Measurements from ENCODE around the gene SYNCRIP.
"Not testable (repeated sequence)": the region's sequence is repeated elsewhere in the genome, so short reads cannot be mapped to it uniquely, and the experiment has no call there.

The SYNCRIP gene

DNA sequence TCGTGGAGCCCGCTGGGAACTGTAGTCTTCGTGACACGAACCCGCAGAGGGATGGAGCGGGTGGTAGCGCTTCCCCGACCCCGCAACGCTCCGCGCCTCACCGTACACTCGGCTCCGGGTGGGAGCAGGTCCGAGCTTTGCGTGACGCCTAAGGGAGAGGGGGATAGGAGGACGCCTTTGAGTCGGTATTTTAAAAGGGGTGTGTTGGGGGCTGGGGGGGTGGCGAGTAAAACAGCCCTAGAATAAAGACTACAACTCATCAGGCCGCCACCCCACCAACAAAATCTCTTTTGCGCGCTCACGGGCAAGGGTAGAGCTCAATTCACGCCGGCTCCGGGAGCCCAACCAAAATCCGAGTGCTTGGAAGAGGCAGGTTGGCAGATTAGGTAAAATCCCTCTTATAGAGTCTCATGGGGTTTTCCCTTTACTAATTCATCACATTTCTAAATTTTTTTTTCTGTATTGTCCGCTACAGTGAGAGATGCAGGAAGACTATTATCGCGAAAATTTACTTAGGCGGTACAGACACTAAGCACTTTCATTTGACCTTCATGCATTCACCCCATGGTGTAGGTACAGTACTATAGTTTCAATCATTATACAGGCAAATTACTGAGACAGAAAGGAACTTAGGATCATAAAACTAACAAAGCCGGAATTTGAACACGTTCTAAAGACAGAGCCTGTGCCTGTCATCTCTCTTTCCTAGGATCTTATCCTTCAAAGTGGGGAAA is 48.3 kb downstream of the SYNCRIP start:
- DNase-seq (ENCODE audit: low read depth): peak; percentile 39

DNA sequence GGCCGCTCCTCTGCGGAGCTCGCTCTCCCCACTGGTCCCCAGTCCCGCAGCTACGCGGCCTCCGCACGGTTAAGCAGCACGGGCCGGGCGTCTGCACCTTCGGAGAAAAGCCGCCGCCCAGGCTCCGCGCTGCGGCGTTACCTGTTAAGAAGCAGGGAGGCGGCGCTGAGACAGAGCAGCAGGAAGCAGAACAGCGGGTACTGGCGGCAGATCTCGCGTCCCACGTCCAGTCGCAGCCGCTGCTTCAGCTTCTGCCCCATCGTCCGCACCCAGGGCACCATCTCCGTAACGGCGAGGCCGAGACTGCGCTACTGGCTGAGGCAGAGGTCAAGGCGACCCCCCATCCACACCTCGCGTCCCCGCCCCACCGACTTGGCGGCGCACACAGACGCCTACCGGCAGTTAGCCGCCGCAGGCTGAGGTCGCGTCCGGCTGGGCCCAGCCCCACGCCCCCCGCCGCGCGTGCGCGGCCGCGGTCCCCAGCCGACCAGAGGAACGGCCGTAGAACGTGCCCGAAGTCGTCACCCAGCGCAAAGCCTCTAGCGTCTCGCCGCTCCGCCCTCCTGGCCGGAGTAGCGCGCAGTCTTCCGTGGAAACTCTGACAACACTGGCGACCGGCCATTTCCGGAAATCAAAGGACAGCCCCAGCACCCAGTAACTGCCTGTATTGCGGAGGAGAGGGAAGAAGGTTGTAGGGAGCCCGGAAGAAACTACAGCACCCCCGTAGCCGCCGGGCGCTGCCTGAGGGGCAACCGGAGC is 49.1 kb downstream of the SYNCRIP start, which contains the start of gene SNX14:
SNX14 (minus strand) TSS at position 421 of the 759 bp plus-strand sequence; CDS start at position 281, 140 bp downstream.
- DNase-seq (ENCODE audit: low read depth): peak; percentile 97

DNA sequence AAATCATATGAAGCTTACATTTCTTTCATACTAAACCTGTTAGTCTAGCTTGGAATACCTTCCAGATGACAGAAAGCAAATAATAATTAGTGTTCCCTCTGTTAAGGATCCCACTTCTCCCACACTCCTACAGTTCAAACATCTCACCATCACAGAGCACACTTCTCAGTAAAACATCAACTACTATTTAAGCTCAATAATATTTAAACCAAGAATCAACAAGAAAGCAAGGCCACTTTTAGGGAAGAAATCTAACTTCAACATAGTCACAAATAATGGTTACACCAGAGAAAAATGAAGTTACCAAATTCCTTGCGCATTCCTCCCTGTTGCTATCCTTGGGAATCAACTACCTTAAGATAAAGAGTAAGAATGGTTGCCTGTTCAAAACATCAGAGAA is 50.7 kb downstream of the SYNCRIP start:
- DNase-seq (ENCODE audit: low read depth): no peak

DNA sequence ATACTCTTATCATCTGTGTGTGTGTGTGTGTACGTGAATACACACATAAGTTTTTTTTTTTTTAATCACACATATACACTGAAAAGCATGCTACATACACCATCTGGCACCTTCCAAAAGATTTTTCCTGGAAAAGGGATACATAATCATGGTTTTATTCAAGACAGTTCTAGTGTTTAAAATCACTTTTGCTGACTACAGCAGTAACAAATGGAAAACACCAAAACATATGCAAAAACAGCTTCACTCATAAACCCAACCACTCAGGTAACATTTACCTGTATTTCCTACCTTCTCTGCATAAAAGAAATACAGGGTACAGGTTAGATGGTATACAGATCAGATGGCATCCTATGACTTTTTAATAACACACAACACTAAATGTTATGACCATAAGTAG is 51.5 kb downstream of the SYNCRIP start:
- no peak for DNase-seq (ENCODE audit: low read depth)

DNA sequence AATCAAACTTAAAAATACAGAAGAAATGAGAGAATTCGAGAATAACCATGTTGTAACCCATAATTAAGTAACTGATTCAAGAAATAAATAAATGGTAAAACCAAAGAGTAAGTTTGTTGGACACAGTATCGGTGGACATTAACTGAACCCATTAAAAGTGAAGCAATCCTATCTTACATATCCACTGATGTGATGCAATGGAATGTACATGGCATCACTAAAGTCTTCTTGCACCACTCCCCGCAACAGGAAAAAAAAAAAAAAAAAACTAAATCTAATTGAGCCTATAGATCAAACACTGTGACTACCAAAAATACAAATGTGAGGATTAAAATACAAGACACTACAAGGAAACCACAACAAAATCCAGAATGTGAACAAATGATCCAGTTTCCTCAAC is 56.9 kb downstream of the SYNCRIP start:
- peak; percentile 52 for DNase-seq (ENCODE audit: low read depth)

DNA sequence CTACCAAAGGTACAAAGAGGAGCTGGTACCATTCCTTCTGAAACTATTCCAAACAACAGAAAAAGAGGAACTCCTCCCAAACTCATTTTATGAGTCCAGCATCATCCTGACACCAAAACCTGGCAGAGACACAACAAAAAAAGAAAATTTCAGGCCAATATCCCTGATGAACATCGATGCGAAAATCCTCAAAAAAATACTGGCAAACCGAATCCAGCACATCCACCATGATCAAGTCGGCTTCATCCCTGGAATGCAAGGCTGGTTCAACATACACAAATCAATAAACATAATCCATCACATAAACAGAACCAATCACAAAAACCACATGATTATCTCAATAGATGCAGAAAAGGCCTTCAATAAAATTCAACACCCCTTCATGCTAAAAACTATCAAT is 59.9 kb downstream of the SYNCRIP start:
- not testable (repeated sequence) for DNase-seq (ENCODE audit: low read depth)

DNA sequence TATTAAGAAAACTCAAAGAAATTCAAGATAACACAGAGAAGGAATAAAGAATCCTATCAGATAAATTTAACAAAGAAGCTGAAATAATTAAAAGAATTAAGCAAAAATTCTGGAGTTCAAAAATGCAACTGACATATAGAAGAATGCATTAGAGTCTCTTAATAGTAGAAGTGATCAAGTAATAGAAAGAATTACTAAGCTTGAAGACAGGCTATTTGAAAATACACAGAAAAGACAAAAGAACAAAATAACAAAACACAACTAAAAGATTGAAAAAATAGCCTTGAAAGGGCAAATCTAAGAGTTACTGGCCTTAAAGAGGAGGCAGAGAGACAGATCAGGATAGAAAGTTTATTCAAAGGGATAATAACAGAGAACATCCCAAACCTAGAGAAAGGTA is 61.1 kb downstream of the SYNCRIP start:
- no peak for DNase-seq (ENCODE audit: low read depth)

DNA sequence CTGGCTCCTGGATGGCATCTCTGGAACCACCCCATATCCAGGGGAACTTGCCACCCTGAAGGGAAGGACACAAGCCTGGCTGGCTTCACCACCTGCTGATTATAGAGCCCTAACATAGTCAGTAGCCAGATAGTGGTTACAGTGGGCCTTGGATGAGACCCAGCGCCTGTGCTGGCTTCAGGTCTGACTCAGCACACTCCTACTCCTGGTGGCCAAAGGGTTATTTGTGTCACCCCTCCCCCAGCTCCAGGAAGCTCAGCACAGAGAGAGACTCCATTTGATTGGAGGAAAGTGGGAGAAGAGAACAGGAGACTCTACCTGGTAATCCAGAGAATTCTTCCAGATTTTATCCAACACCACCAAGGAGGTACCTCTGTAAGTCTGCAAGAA is 61.8 kb downstream of the SYNCRIP start:
- DNase-seq (ENCODE audit: low read depth): peak; percentile 83

DNA sequence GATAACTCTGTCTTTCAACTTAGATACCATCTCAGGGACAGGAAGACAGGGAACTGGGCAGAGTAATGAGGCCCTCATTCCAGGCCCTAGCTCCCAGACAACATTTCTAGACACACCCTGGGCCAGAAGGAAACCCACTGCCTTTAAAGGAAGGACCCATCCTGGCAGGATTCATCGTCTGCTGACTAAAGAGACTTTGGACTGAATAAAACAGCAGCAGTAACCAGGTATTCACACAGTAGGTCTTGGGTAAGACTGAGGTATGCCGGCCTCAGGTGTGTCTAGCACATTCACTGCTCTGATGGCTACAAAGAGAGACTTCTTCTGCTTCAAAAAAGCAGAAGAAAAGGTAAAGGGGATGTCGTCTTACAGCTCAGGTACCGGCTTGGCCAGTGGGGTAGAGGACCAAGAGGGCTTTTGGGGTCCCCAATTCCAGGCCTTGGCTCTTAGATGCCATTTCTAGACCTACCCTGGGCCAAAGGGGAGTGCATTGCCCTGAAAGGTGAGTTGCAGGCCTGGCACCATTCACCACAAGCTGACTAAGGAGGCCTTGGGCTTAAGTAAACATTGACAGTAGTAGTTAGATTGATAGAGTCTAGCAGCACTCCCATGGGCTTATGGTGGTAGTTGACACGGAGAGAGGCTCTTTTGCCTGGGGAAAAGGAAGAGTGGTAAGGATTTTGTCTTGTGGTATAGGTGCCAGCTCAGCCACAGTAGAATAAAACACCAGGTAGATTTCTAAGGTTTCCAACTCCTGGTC is 62.4 kb downstream of the SYNCRIP start:
- DNase-seq (ENCODE audit: low read depth): peak; percentile 28

DNA sequence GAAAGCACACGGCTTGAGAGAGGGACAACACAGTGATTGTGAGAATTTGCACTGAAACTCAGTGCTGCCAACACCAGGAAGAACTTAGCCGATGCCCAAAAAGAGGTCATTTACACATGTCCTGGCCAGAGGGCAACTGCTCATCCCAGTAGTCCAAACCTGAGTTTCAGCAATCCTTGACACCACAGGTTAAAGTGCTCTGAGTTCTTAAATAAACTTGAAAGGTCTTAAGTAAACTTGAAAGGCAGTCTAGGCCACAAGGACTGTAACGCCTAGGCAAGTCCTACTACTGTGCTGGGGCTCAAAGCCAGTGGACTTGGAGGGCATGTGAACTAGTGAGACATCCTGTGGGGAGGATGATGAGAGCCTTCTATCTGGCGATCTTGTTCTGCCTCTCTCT is 63.1 kb downstream of the SYNCRIP start:
- peak; percentile 25 for DNase-seq (ENCODE audit: low read depth)

DNA sequence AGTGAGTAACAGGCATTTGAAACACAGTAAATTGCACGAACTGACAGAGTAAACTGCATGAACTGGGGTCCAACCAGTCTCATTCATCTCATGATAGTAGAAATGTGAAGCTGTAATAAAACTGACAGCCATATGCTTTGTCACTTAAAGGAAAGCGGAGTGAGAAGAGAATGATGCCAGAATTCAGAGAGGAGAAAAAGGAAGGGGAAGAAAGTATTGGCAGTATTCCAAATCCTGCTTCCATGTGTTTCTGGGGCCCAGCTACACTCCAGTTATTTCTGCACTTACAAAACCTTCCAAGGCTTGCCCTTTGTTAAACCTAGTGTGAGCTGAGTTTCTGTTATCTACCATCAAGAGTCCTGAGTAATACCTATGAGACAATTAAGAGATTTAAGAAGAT is 66.2 kb downstream of the SYNCRIP start:
- DNase-seq (ENCODE audit: low read depth): no peak

DNA sequence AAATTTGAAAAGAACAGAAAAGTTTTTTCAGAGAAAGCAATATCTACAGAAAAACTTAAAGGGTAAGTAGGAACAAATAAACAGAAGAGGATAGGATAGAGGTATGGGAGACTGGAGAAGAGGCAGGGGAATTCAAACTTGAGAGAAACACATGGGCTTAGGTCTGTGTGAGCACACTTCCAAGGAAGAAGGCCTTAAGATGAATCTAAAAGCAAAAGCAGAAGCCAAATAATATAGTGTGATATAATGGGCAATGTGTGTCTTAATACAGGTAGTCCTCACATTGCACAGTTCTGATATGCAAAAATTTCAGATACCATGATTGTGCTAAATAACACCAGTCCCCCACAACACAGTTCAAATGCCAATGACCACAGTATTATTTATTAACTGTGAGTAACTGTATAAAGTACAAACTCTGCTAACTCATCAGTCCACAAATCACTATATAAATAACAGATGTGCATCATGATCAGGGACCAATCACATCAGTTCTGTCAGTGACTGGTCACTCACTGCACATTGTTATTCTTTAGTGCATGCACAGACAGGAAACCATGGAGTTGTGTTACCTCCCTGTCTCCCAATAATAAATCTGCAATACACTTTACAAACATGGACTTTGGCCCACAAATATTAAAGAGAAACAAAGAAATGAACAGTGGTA is 67.6 kb downstream of the SYNCRIP start:
- peak; percentile 84 for DNase-seq (ENCODE audit: low read depth)

DNA sequence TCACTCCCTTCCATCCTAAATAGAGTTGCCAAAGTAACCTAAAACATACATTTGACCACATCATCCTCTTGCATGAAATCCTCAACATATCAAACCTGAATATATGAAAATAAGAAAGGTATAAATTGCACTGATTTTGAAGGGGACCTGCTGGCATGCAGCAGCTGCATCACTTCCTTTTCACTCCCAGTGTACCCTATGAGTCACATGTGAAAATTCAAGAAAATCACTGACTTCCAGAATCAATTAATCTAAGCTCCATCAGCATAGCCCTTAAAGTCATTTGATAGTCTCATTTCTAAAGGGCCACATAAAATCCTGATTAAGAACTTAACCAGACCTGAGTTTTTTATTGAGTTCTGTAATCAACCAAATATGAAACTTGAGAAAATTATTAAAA is 73.4 kb downstream of the SYNCRIP start:
- peak; percentile 48 for DNase-seq (ENCODE audit: low read depth)

DNA sequence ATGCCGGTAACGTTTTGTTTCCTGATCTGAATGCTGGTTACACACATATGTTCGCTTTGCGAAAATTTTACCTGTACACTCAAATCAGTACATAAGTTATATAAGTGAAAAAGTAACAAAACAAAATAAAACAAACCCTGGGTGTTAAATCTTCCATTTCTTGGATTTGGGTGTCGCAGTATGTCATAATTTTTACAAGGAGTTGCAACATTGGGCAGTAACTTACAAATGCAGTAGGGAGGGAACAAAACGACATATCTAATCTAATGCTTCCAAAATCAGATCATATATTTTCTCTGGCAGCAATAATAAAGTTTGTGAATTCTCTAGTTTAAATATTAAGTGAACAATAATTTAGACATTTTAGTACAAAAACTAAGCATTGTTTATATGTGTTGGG is 74.3 kb downstream of the SYNCRIP start:
- no peak for DNase-seq (ENCODE audit: low read depth)

DNA sequence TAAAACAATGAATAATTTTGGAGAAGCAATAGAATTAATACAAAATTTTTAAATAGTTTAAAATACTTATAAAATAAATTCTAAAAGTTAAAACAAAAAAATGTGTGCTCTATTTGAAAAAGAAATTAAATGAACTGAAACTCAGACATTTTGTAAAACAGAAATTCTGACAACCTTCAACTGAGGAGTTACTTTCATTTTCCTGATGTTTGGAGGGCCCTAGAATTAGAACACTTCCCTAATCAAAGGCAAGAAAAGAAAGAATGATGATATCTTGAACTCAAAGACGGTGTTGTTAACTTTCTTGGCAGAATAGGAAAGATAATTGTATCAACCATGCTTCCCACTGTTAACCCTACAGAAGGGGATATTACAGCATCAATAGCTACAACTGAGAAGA is 77.0 kb downstream of the SYNCRIP start:
- DNase-seq (ENCODE audit: low read depth): no peak

DNA sequence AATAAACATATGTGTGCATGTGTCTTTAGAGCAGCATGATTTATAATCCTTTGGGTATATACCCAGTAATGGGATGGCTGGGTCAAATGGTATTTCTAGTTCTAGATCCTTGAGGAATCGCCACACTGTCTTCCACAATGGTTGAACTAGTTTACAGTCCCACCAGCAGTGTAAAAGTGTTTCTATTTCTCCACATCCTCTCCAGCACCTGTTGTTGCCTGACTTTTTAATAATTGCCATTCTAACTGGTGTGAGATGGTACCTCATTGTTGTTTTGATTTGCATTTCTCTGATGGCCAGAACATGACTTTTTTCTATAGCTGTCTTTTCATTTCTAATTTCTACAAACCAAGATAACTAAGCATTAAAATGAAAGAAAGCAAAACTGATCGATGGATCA is 78.5 kb downstream of the SYNCRIP start:
- not testable (repeated sequence) for DNase-seq (ENCODE audit: low read depth)
